CD4-positive, alpha-beta T cell treated with Interleukin-10 for 1 hour (primary cell): Measurements from ENCODE around the gene PRAMEF14.
"Not testable (repeated sequence)": the region's sequence is repeated elsewhere in the genome, so short reads cannot be mapped to it uniquely, and the experiment has no call there.

Experiments
- DNase-seq: peaks from one replicate; pipeline ENCODE4 v3.0.0-alpha.2; 2020

The PRAMEF14 gene, protein sequence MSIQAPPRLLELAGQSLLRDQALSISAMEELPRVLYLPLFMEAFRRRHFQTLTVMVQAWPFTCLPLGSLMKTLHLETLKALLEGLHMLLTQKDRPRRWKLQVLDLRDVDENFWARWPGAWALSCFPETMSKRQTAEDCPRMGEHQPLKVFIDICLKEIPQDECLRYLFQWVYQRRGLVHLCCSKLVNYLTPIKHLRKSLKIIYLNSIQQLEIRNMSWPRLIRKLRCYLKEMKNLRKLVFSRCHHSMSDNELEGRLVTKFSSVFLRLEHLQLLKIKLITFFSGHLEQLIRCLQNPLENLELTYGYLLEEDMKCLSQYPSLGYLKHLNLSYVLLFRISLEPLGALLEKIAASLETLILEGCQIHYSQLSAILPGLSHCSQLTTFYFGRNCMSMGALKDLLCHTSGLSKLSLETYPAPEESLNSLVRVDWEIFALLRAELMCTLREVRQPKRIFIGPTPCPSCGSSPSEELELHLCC

GRCh38 chr1:13347034-13347433 is at the start of gene PRAMEF14:
PRAMEF14 (minus strand) TSS chr1:13347134; CDS start chr1:13345314, 1,820 bp downstream.
- not testable (repeated sequence) for DNase-seq

GRCh38 chr1:13395311-13395710 is 48.4 kb upstream of the PRAMEF14 start:
- not testable (repeated sequence) for DNase-seq

DNA sequence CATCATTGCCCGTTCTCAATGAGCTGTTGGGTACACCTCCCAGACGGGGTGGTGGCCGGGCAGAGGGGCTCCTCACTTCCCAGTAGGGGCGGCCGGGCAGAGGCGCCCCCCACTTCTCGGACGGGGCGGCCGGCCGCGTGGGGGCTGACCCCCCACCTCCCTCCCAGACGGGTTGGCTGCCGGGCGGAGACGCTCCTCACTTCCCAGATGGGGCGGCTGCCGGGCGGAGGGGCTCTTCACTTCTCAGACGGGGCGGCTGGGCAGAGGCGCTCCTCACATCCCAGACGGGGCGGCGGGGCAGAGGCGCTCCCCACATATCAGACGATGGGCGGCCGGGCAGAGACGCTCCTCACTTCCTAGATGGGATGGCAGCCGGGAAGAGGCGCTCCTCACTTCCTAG is 47.8 kb upstream of the PRAMEF14 start:
- not testable (repeated sequence) for DNase-seq

DNA sequence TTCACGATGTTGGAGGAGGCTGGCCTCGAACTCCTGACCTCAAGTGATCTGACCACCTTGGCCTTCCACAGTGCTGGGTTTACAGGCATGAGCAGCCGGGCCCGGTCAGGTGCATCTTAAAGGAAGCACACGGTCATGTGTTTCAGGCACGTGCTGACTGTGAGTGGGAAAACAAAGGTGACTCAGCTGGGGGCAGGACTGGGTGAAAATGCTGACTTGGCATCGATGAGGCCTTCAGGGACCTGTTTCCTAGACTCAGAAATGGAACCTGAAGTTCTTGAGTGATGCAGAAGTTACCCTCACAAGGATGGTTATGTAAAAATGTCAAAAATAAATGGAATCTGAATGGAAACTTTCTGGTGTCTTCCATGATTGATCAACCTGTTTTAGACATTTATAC is 46.1 kb upstream of the PRAMEF14 start:
- not testable (repeated sequence) for DNase-seq

- not testable (repeated sequence) for DNase-seq
Measured at GRCh38 chr1:13389332-13389731, 42.4 kb upstream of the PRAMEF14 start, which contains the start of gene PRAMEF17. PRAMEF17 (plus strand) TSS chr1:13389632; CDS start chr1:13389658, 26 bp downstream.

DNA sequence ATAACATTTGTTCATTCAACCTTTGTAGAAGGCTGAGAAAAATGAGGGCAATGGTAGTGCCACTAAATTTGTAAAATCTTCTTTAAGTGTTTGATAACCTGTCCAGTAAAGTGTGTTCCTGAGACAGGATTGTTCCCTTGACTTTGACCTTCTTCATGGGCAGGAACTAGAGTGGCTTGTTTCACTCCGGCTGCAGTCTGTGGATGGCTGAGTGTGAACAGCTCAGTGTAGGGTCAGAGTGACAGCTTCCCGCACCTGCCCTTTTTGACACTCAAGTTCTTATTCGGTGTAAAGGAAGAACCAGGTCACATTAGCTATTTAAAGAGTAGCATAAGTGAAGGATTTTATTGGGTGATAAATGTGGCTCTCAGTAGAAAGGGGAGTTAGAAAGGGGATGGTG is 33.4 kb upstream of the PRAMEF14 start:
- not testable (repeated sequence) for DNase-seq

- DNase-seq, result not testable (repeated sequence)
Measured at GRCh38 chr1:13378983-13379382, 32.0 kb upstream of the PRAMEF14 start.

- not testable (repeated sequence) for DNase-seq
Measured at GRCh38 chr1:13368544-13368943, 21.6 kb upstream of the PRAMEF14 start.

- DNase-seq, result not testable (repeated sequence)
Measured at GRCh38 chr1:13366536-13366935, 19.6 kb upstream of the PRAMEF14 start.

- not testable (repeated sequence) for DNase-seq
Measured at GRCh38 chr1:13364928-13365327, 18.0 kb upstream of the PRAMEF14 start.

DNA sequence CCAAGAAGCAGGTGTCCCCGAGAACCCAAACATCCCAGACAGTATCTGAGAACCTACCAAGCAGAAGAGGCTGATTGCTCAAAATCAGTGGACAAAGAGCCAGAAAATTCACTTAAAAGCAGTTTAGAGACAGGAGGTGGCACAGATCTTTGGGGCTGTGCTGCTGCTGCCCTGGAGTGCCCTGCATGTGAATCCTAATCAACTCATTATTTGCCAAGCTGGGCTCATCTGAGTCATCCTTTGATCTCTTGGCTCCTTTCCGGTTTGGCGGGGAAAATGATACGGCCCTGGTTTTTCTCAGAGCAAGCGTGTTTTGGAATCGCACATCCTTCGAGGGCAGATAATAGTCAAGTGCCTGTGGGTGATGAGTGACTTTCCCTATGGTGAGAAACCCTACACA is 15.4 kb upstream of the PRAMEF14 start:
- not testable (repeated sequence) for DNase-seq

DNA sequence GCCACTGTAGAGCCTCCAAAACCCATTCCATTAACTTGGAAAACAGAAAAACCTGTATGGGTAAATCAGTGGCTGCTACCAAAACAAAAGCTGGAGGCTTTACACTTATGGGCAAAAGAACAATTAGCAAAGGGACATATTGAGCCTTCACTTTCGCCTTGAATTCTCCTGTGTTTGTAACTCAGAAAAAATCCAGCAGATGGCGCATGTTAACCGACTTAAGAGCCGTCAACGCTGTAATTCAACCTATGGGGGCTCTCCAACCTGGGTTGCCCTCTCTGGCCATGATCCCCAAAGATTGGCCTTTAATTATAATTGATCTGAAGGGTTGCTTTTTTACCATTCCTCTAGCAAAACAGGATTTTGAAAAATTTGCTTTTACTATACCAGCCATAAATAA is 9.8 kb upstream of the PRAMEF14 start:
- peak; percentile 43 for DNase-seq

GRCh38 chr1:13354475-13354874 is 7.5 kb upstream of the PRAMEF14 start:
- not testable (repeated sequence) for DNase-seq

GRCh38 chr1:13353476-13353875 is 6.5 kb upstream of the PRAMEF14 start:
- not testable (repeated sequence) for DNase-seq

DNA sequence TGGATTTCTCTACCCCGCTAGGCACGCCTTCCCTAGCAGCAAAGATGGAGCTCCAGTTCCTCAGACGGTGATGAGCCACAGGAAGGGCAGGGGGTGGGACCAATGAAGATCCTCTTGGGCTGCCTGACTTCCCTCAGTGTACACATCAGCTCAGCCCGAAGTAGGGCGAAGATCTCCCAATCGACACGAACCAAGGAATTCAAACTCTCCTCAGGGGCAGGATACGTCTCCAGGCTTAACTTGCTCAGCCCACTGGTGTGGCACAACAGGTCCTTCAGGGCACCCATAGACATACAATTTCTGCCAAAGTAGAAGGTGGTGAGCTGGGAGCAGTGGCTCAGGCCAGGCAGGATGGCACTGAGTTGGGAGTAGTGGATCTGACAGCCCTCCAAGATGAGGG is 4.4 kb downstream of the PRAMEF14 start:
- not testable (repeated sequence) for DNase-seq

DNA sequence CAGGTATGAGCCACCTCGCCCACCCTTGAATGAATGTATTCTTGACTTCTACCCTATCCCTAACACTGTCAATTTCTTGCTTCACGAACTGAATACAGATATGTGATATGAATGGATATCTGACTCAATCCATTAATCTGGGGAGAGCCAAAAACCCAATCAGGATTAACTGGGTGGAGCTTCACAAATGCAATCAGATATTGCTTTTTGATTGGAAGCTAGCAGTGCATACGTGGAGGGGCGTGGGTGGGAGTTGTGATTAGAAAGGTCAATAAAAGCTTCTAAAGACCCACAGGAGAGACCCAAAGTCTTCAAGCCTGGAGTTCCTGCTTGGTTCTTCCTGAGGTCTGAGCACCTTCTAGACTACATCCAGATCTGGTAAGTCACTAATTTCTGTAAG is 31.7 kb downstream of the PRAMEF14 start, which contains the start of gene PRAMEF15:
TSS of gene PRAMEF15 (plus strand) at position 301 of the 400 bp plus-strand sequence. CDS start 2,827 bp downstream, outside the sequence.
- not testable (repeated sequence) for DNase-seq

GRCh38 chr1:13303239-13303638 is 43.7 kb downstream of the PRAMEF14 start, which contains the start of gene PRAMEF33:
PRAMEF33 (plus strand) TSS chr1:13303539; CDS start chr1:13305955, 2,416 bp downstream.
- DNase-seq, result not testable (repeated sequence)

- DNase-seq, result not testable (repeated sequence)
Measured at GRCh38 chr1:13302197-13302596, 44.7 kb downstream of the PRAMEF14 start.

- not testable (repeated sequence) for DNase-seq
Measured at GRCh38 chr1:13298699-13299098, 48.2 kb downstream of the PRAMEF14 start.

DNA sequence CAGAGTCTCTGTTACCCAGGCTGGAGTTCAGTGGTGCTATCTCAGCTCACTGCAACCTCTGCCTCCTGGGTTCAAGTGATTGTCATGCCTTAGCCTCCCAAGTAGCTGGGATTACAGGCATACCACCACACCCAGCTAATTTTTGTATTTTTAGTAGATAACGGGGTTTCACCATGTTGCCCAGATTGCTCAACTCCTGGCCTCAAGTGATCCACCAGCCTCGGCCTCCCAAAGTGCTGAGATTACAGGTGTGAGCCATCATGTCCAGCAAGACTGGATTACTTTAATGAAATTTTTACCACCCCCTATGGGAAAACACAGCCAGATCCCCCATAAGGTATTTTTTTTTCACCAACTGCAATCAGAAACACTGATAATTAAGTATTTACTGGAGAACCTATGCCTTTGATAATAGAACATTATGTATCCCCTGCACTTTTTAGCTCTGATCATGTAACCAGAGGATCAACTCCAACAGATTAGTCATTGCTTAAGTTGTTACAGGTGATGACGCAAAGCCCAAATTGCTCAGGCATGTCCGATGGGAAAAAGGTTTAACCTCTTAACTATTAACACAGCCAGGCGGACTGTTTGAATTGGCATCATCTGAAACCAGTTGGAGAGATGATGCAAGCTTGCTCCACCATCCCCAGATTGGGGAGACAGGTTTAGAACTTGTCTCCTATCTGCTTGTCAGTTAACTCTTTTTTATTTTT is 49.6 kb downstream of the PRAMEF14 start:
- DNase-seq, result not testable (repeated sequence)
